HCT116 (cell line): ENCODE results near the gene FAHD1. TPM values are rescaled to one million over a fixed set of nuclear protein-coding genes. Genes with fewer than 3 reads are reported as not detected.

Experiments used
- ATAC-seq: fragments of 200-7000 bp; cut with Tn5 transposase; 2 replicates; pipeline ENCODE4 v1.9.1; 2020; ENCODE audit warnings: mild to moderate bottlenecking, moderate library complexity
- BruUV-seq: library from RNA; stranded (reverse); fragments of 400-500 nt; replicated peaks from 2 replicates; lab custom pipeline; 2021; lab: Mats Ljungman, UMichigan
- CTCF ChIA-PET: fragments of 300-600 bp; sonication (Branson Sonifier 250); formaldehyde crosslinking; loops from one replicate; lab custom pipeline; 2021; ENCODE audit warnings: antibody characterized with exemption; lab: Charles Lee
- POLR2A ChIA-PET: fragments of 300-600, 350-600 bp; sonication (Branson Sonifier 250); formaldehyde crosslinking; loops from one replicate; lab custom pipeline; 2021; ENCODE audit warnings: antibody characterized with exemption; lab: Charles Lee
- RAD21 ChIA-PET, 2 experiments: fragments of 300-600 bp; sonication (Branson Sonifier 250); formaldehyde crosslinking; loops; one replicate each; lab custom pipeline; 2023; ENCODE audit warnings: low total read pairs in 2 of 2; ENCODE audit not compliant: uncharacterized antibody in 2 of 2, unreplicated experiment in 2 of 2, low non-redundant PET in 1 of 2; lab: Charles Lee
- DNase-seq: peaks from one replicate; pipeline ENCODE4 v3.0.0-alpha.2; 2010; ENCODE audit warnings: low read depth, low spot score
- H2AFZ ChIP-seq: fragments of 200-600 bp; shearing (Covaris generic), sonication (generic); 2 replicates; pipeline ENCODE4 v1.6.1; 2017; ENCODE audit warnings: low read depth, mixed run types, mixed read lengths, antibody characterized with exemption, low read length; ENCODE audit not compliant: poor library complexity, severe bottlenecking
- H3K27ac ChIP-seq: 2 replicates; pipeline ENCODE4 v1.5.1; 2012; ENCODE audit warnings: low read depth, low read length
- H3K27me3 ChIP-seq: fragments of 200-600 bp; sonication (generic); 2 replicates; pipeline ENCODE4 v1.6.1; 2016; ENCODE audit warnings: mixed run types, low read length, mixed read lengths; ENCODE audit not compliant: insufficient read depth
- H3K36me3 ChIP-seq, 2 experiments: fragments of 200-500 bp in 1 of 2; fragments of 200-600 bp in 1 of 2; sonication (Bioruptor generic) in 1 of 2; sonication (generic) in 1 of 2; 2 replicates each; pipeline versions ENCODE4 v1.5.1 to v1.6.1; 2014 to 2016; ENCODE audit warnings: low read length in 2 of 2, inconsistent platforms in 1 of 2, mixed read lengths in 1 of 2, mixed run types in 1 of 2; ENCODE audit not compliant: insufficient read depth in 2 of 2, control insufficient read depth in 1 of 2
- H3K4me1 ChIP-seq, 2 experiments: fragments of 200-600 bp in 1 of 2; sonication (generic) in 1 of 2; 2 replicates each; pipeline versions ENCODE4 v1.5.1 to v1.6.1; 2012 to 2017; ENCODE audit warnings: low read length in 2 of 2, inconsistent platforms in 1 of 2, mild to moderate bottlenecking in 1 of 2, mixed read lengths in 1 of 2, mixed run types in 1 of 2, moderate library complexity in 1 of 2; ENCODE audit not compliant: insufficient read depth in 2 of 2, control insufficient read depth in 1 of 2
- H3K4me2 ChIP-seq: fragments of 200-600 bp; sonication (generic); 2 replicates; pipeline ENCODE4 v1.6.1; 2017; ENCODE audit warnings: mixed run types, low read length, mixed read lengths
- H3K4me3 ChIP-seq, 2 experiments: fragments of 200-600 bp in 1 of 2; sonication (generic) in 1 of 2; replicated peaks in 1 of 2; 2 replicates each; pipeline ENCODE4 v1.5.1; 2011 to 2016; ENCODE audit warnings: low read length in 2 of 2, control low read depth in 1 of 2, low read depth in 1 of 2, mild to moderate bottlenecking in 1 of 2, mixed read lengths in 1 of 2, mixed run types in 1 of 2
- H3K79me2 ChIP-seq: fragments of 200-600 bp; sonication (generic); 2 replicates; pipeline ENCODE4 v1.6.1; 2017; ENCODE audit warnings: mild to moderate bottlenecking, mixed run types, low read length, moderate library complexity, mixed read lengths; ENCODE audit not compliant: insufficient read depth
- H3K9ac ChIP-seq: fragments of 200-600 bp; sonication (generic); 2 replicates; pipeline ENCODE4 v1.6.1; 2016; ENCODE audit warnings: low read length, mixed read lengths
- H3K9me2 ChIP-seq: fragments of 200-600 bp; sonication (generic), shearing (Covaris generic); 2 replicates; pipeline ENCODE4 v1.6.1; 2017; ENCODE audit warnings: mixed run types, mild to moderate bottlenecking, moderate library complexity; ENCODE audit not compliant: insufficient read depth
- H3K9me3 ChIP-seq, 2 experiments: fragments of 200-500 bp in 1 of 2; fragments of 200-600 bp in 1 of 2; sonication (Bioruptor generic) in 1 of 2; sonication (generic) in 1 of 2; 2 replicates each; pipeline ENCODE4 v1.6.1; 2014 to 2017; ENCODE audit warnings: low read length in 2 of 2, mixed read lengths in 2 of 2, inconsistent platforms in 1 of 2, low read depth in 1 of 2, mild to moderate bottlenecking in 1 of 2, mixed run types in 1 of 2, moderate library complexity in 1 of 2; ENCODE audit not compliant: control insufficient read depth in 1 of 2, insufficient read depth in 1 of 2
- H4K20me1 ChIP-seq: fragments of 200-600 bp; sonication (generic), shearing (Covaris generic); 2 replicates; pipeline ENCODE4 v1.6.1; 2017; ENCODE audit warnings: mixed run types, mild to moderate bottlenecking, moderate library complexity; ENCODE audit not compliant: insufficient read depth
- CBX3 ChIP-seq: IDR thresholded peaks from 2 replicates; pipeline ENCODE4 v1.6.1; 2012; ENCODE audit warnings: low read depth
- CEBPB ChIP-seq: IDR thresholded peaks from 2 replicates; pipeline ENCODE4 v1.6.1; 2012; ENCODE audit warnings: low read depth
- EGR1 ChIP-seq: IDR thresholded peaks from 2 replicates; pipeline ENCODE4 v1.6.1; 2012; ENCODE audit warnings: low read depth
- ELF1 ChIP-seq: IDR thresholded peaks from 2 replicates; pipeline ENCODE4 v1.6.1; 2012; ENCODE audit warnings: low read depth, borderline replicate concordance
- EZH2 ChIP-seq: fragments of 200-600 bp; sonication (generic); IDR thresholded peaks from 2 replicates; pipeline ENCODE4 v1.6.1; 2017; ENCODE audit warnings: antibody characterized with exemption, mixed run types
- FOSL1 ChIP-seq: IDR thresholded peaks from 2 replicates; pipeline ENCODE4 v1.6.1; 2012; ENCODE audit warnings: low read depth
- POLR2A ChIP-seq: IDR thresholded peaks from 2 replicates; pipeline ENCODE4 v1.7.0; 2011; ENCODE audit warnings: borderline replicate concordance; ENCODE audit not compliant: insufficient read depth, insufficient read length; ENCODE audit errors: extremely low read depth
- POLR2AphosphoS5 ChIP-seq: IDR thresholded peaks from 2 replicates; pipeline ENCODE4 v1.6.1; 2011; ENCODE audit warnings: mild to moderate bottlenecking, low read depth, low read length, moderate library complexity
- RAD21 ChIP-seq: IDR thresholded peaks from 2 replicates; pipeline ENCODE4 v1.6.1; 2012; ENCODE audit warnings: low read depth, mild to moderate bottlenecking
- SIN3A ChIP-seq: IDR thresholded peaks from 2 replicates; pipeline ENCODE4 v1.6.1; 2012; ENCODE audit warnings: low read depth
- SP1 ChIP-seq: IDR thresholded peaks from 2 replicates; pipeline ENCODE4 v1.6.1; 2012; ENCODE audit warnings: low read depth
- SRF ChIP-seq: IDR thresholded peaks from 2 replicates; pipeline ENCODE4 v1.6.1; 2012; ENCODE audit warnings: low read depth
- YY1 ChIP-seq: IDR thresholded peaks from 2 replicates; pipeline ENCODE4 v1.6.1; 2011; ENCODE audit warnings: low read length, low read depth, moderate library complexity, mild to moderate bottlenecking; ENCODE audit not compliant: insufficient replicate concordance; ENCODE audit errors: extremely low read depth
- ZNF274 ChIP-seq: fragments of 200-500 bp; sonication (Bioruptor generic); IDR thresholded peaks from 2 replicates; pipeline ENCODE4 v1.6.1; 2014; ENCODE audit warnings: mild to moderate bottlenecking, low read depth, low read length, inconsistent platforms
- intact Hi-C: fragments of 100-400 bp; cut with micrococcal nuclease; formaldehyde crosslinking; loops from 2 replicates; pipeline ENCODE4 v1.10.0; 2022
- total RNA-seq: library from RNA; stranded (reverse); gene quantifications from one replicate; pipeline ENCODE4 v1.2.1, GENCODE V29; 2021; ENCODE audit not compliant: unreplicated experiment
- TF ChIP-seq, protein P1 (sequence below): IDR thresholded peaks from 2 replicates; pipeline ENCODE4 v1.6.1; 2011; ENCODE audit warnings: mild to moderate bottlenecking, low read length, moderate library complexity; ENCODE audit not compliant: insufficient replicate concordance; ENCODE audit errors: extremely low read depth
- TF ChIP-seq, protein P2 (sequence below): IDR thresholded peaks from 2 replicates; pipeline ENCODE4 v1.6.1; 2012; ENCODE audit warnings: low read depth
- TF ChIP-seq, protein P3 (sequence below): IDR thresholded peaks from 2 replicates; pipeline ENCODE4 v1.6.1; 2012

The FAHD1 gene
- total RNA-seq, 1 experiment from 2014 or later, result 25.8 TPM

DNA sequence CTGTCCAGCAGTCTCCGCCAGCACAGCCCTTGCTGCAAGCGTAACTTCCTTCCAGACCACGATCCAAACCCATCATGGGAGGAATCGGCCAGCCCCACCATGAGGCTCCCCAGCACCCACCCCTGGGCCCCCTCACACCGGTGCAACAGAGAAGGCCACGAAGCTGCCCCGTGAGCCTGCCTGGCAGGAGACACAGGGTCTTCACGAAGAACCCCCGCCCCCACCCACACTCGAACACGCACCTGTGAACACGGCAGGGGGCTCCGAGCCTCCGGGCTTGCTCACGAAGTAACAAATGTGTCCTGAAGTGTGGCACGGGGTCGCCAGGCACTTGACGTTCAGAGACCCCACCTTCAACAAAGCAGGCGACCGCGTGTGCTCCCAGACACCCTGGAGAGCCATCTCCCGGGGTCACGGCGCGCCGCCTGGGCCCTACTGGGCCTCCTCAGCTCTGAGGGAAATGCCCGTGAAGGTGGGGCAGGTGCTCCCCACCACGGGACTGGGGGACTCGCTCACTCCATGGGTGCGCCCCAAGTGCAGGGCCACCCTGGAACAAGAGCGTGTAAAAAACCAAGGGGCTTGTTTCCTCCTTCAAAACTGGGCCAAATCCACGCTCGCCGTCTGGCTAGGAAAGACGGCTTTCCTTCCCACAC is 8.0 kb upstream of the FAHD1 start:
- no peak for TF ChIP-seq EGR1
- no peak for TF ChIP-seq POLR2A
- no peak for TF ChIP-seq SP1
- no peak for TF ChIP-seq ZNF274
- TF ChIP-seq RAD21, result no peak
- no peak for TF ChIP-seq FOSL1
- TF ChIP-seq SIN3A, result no peak
- TF ChIP-seq, protein P1, sequence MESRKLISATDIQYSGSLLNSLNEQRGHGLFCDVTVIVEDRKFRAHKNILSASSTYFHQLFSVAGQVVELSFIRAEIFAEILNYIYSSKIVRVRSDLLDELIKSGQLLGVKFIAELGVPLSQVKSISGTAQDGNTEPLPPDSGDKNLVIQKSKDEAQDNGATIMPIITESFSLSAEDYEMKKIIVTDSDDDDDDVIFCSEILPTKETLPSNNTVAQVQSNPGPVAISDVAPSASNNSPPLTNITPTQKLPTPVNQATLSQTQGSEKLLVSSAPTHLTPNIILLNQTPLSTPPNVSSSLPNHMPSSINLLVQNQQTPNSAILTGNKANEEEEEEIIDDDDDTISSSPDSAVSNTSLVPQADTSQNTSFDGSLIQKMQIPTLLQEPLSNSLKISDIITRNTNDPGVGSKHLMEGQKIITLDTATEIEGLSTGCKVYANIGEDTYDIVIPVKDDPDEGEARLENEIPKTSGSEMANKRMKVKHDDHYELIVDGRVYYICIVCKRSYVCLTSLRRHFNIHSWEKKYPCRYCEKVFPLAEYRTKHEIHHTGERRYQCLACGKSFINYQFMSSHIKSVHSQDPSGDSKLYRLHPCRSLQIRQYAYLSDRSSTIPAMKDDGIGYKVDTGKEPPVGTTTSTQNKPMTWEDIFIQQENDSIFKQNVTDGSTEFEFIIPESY, result no peak
- no peak for TF ChIP-seq CEBPB
- no peak for TF ChIP-seq CBX3
- no peak for TF ChIP-seq POLR2AphosphoS5
- no peak for TF ChIP-seq SRF
- TF ChIP-seq ELF1, result no peak
- TF ChIP-seq, protein P2, sequence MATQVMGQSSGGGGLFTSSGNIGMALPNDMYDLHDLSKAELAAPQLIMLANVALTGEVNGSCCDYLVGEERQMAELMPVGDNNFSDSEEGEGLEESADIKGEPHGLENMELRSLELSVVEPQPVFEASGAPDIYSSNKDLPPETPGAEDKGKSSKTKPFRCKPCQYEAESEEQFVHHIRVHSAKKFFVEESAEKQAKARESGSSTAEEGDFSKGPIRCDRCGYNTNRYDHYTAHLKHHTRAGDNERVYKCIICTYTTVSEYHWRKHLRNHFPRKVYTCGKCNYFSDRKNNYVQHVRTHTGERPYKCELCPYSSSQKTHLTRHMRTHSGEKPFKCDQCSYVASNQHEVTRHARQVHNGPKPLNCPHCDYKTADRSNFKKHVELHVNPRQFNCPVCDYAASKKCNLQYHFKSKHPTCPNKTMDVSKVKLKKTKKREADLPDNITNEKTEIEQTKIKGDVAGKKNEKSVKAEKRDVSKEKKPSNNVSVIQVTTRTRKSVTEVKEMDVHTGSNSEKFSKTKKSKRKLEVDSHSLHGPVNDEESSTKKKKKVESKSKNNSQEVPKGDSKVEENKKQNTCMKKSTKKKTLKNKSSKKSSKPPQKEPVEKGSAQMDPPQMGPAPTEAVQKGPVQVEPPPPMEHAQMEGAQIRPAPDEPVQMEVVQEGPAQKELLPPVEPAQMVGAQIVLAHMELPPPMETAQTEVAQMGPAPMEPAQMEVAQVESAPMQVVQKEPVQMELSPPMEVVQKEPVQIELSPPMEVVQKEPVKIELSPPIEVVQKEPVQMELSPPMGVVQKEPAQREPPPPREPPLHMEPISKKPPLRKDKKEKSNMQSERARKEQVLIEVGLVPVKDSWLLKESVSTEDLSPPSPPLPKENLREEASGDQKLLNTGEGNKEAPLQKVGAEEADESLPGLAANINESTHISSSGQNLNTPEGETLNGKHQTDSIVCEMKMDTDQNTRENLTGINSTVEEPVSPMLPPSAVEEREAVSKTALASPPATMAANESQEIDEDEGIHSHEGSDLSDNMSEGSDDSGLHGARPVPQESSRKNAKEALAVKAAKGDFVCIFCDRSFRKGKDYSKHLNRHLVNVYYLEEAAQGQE, result no peak
- TF ChIP-seq EZH2, result no peak
- TF ChIP-seq YY1, result no peak
- TF ChIP-seq, protein P3, sequence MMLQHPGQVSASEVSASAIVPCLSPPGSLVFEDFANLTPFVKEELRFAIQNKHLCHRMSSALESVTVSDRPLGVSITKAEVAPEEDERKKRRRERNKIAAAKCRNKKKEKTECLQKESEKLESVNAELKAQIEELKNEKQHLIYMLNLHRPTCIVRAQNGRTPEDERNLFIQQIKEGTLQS, result no peak
- H3K9ac ChIP-seq, result no peak overlapping the region
- H3K36me3 ChIP-seq, result 0 out of 4 replicates have a peak, but pooled peaks cover 2 to 5% of the 10 kb centered on the region in 2 experiments
- DNase-seq (no peak), ATAC-seq (no peak)
- no peak overlapping the region for H3K4me3 ChIP-seq
- no peak overlapping the region for H3K4me2 ChIP-seq
- H4K20me1 ChIP-seq, result no peaks in the 10 kb centered on the region
- no peaks in the 10 kb centered on the region for H3K27me3 ChIP-seq
- CTCF ChIA-PET, result no interaction called here
- BruUV-seq, result no TSS peak
- no peak overlapping the region for H2AFZ ChIP-seq
- no peaks in the 10 kb centered on the region for H3K79me2 ChIP-seq
- no peaks in the 10 kb centered on the region for H3K9me2 ChIP-seq
- POLR2A ChIA-PET, result no interaction called here
- intact Hi-C loops, result no loop called here
- no peaks in the 10 kb centered on the region for H3K4me1 ChIP-seq
- RAD21 ChIA-PET, result no interaction called here
- H3K9me3 ChIP-seq, result no peaks in the 10 kb centered on the region
- H3K27ac ChIP-seq, result no peak overlapping the region
